Thyroid gland (tissue), 4 donors: ENCODE data around the gene TMEM150C. TPM values are rescaled to one million over a fixed set of nuclear protein-coding genes. Genes with fewer than 3 reads are reported as not detected.

Experiments used
- DNase-seq, 2 donors: peaks; one replicate each; pipeline ENCODE4 v3.0.0-alpha.2; 2019
- H3K27ac ChIP-seq, 3 donors: fragments of 200-600 bp; sonication (generic); 1 replicate in 2 of 3; 2 replicates in 1 of 3; pipeline ENCODE4 v1.5.1; 2016 to 2019; ENCODE audit warnings: mild to moderate bottlenecking in 1 of 3, moderate library complexity in 1 of 3
- H3K27me3 ChIP-seq: fragments of 200-600 bp; sonication (generic); one replicate; pipeline ENCODE4 v1.5.1; 2019
- H3K36me3 ChIP-seq, 2 donors: fragments of 200-600 bp; sonication (generic); one replicate each; pipeline ENCODE4 v1.5.1; 2016 to 2019
- H3K4me1 ChIP-seq, 2 donors: fragments of 200-600 bp; sonication (generic); one replicate each; pipeline ENCODE4 v1.5.1; 2017 to 2019
- H3K4me3 ChIP-seq, 3 donors: fragments of 200-600 bp; sonication (generic); replicated peaks in 1 of 3; 1 replicate in 2 of 3; 2 replicates in 1 of 3; pipeline ENCODE4 v1.5.1; 2016; ENCODE audit warnings: mild to moderate bottlenecking in 1 of 3
- H3K9me3 ChIP-seq: fragments of 200-600 bp; sonication (generic); one replicate; pipeline ENCODE4 v1.5.1; 2017
- CTCF ChIP-seq, 6 experiments: fragments of 200-600 bp in 3 of 6; fragments of 450-650 bp in 3 of 6; sonication (generic) in 3 of 6; IDR thresholded peaks; one replicate each; pipeline ENCODE4 v1.5.1; 2016 to 2019; ENCODE audit warnings: antibody characterized with exemption in 6 of 6, mild to moderate bottlenecking in 2 of 6, inconsistent platforms in 1 of 6, moderate library complexity in 1 of 6
- POLR2A ChIP-seq, 2 donors: fragments of 450-650 bp; IDR thresholded peaks; one replicate each; pipeline ENCODE4 v1.6.1; 2017; ENCODE audit warnings: antibody characterized with exemption in 2 of 2, mild to moderate bottlenecking in 2 of 2, moderate library complexity in 1 of 2
- WGBS, 2 donors: methylation state at CpG; one replicate each; pipeline ENCODE4 v1.1.5; 2017; 5-methylcytosine and 5-hydroxymethylcytosine counted together
- intact Hi-C: fragments of 100-400 bp; cut with DNase I; formaldehyde crosslinking; loops from one replicate; pipeline ENCODE4 v1.15.1; 2023
- total RNA-seq, 4 donors: library from RNA; depleted of rRNA; stranded (reverse); fragments of >200 nt; gene quantifications; one replicate each; pipeline ENCODE4 v1.2.3, GENCODE V29; 2016

The TMEM150C gene
- total RNA-seq, 4 donors from 2014 or later = 18.8 to 27.4 (median 23.6) TPM

GRCh38 chr4:82591592-82591991 is 29.8 kb upstream of the TMEM150C start:
- no peak overlapping the region for H3K27ac ChIP-seq
- DNase-seq = no peak
- H3K4me1 ChIP-seq = no peaks in the 10 kb centered on the region
- H3K36me3 ChIP-seq = no peaks in the 10 kb centered on the region
- no peaks in the 10 kb centered on the region for H3K27me3 ChIP-seq
- H3K9me3 ChIP-seq = no peaks in the 10 kb centered on the region
- 54 to 56% methylated on average over 5 of the region's 5 CpGs for WGBS, 2 donors
- H3K4me3 ChIP-seq = no peak overlapping the region
- no peak for TF ChIP-seq CTCF (IDR thresholded peaks at IDR 0.05)
- TF ChIP-seq POLR2A (IDR thresholded peaks at IDR 0.05) = no peak
- intact Hi-C loops = no loop called here

GRCh38 chr4:82589756-82590155 is 28.0 kb upstream of the TMEM150C start:
- H3K9me3 ChIP-seq = no peaks in the 10 kb centered on the region
- H3K27me3 ChIP-seq = no peaks in the 10 kb centered on the region
- DNase-seq = no peak
- no peaks in the 10 kb centered on the region for H3K36me3 ChIP-seq
- 83 to 88% methylated on average over 1 of the region's 1 CpG for WGBS, 2 donors
- H3K4me1 ChIP-seq = no peaks in the 10 kb centered on the region
- no peak overlapping the region for H3K27ac ChIP-seq
- H3K4me3 ChIP-seq = no peak overlapping the region
- intact Hi-C loops = no loop called here
- no peak for TF ChIP-seq POLR2A (IDR thresholded peaks at IDR 0.05)
- no peak for TF ChIP-seq CTCF (IDR thresholded peaks at IDR 0.05)

GRCh38 chr4:82588771-82589270 is 27.0 kb upstream of the TMEM150C start:
- intact Hi-C loops = no loop called here
- H3K27ac ChIP-seq = no peak overlapping the region
- no peak overlapping the region for H3K4me3 ChIP-seq
- 63 to 75% methylated on average over 2 of the region's 2 CpGs for WGBS, 2 donors
- TF ChIP-seq CTCF (IDR thresholded peaks at IDR 0.05) = no peak
- no peak for TF ChIP-seq POLR2A (IDR thresholded peaks at IDR 0.05)
- H3K9me3 ChIP-seq = no peaks in the 10 kb centered on the region
- no peaks in the 10 kb centered on the region for H3K27me3 ChIP-seq
- no peak for DNase-seq
- H3K36me3 ChIP-seq = no peaks in the 10 kb centered on the region
- no peaks in the 10 kb centered on the region for H3K4me1 ChIP-seq

GRCh38 chr4:82587826-82588540 is 26.2 kb upstream of the TMEM150C start:
- 78 to 88% methylated on average over 8 of the region's 8 CpGs for WGBS, 2 donors
- intact Hi-C loops = no loop called here

More at GRCh38 chr4:82587826-82588540, 26.2 kb upstream of the TMEM150C start:
- Histone ChIP-seq H3K27ac (no peak overlapping the region), H3K4me3 (no peak overlapping the region), H3K9me3 (no peaks in the 10 kb centered on the region), H3K27me3 (no peaks in the 10 kb centered on the region), H3K36me3 (no peaks in the 10 kb centered on the region), H3K4me1 (no peaks in the 10 kb centered on the region)
- TF ChIP-seq POLR2A (IDR thresholded peaks at IDR 0.05) = no peak
- TF ChIP-seq CTCF (IDR thresholded peaks at IDR 0.05) = no peak
- DNase-seq = no peak
